Choroid plexus epithelial cell (primary cell): ENCODE data around the gene SLC12A8.

Experiments
- DNase-seq: peaks from one replicate; pipeline ENCODE4 v3.0.0-alpha.2; 2010; ENCODE audit warnings: low read depth
- H3K4me3 ChIP-seq: 2 replicates; pipeline ENCODE4 v1.5.1; 2011; ENCODE audit warnings: low read depth, mild to moderate bottlenecking, control low read depth, low read length, moderate library complexity
- CTCF ChIP-seq: conservative IDR thresholded peaks from 2 replicates; pipeline ENCODE4 v1.5.1; 2011; ENCODE audit warnings: low read depth, mild to moderate bottlenecking, control low read depth, inconsistent platforms, low read length, moderate library complexity

The SLC12A8 gene

GRCh38 chr3:125050488-125051090 lies 162.0 kb downstream of the SLC12A8 start:
- TF ChIP-seq CTCF = peak; percentile 25
- H3K4me3 ChIP-seq = no peak overlapping the region
- no peak for DNase-seq

GRCh38 chr3:125048282-125048681 lies 164.3 kb downstream of the SLC12A8 start:
- no peak for DNase-seq
- TF ChIP-seq CTCF = no peak
- no peak overlapping the region for H3K4me3 ChIP-seq

GRCh38 chr3:125045965-125046364 lies 166.6 kb downstream of the SLC12A8 start:
- no peak overlapping the region for H3K4me3 ChIP-seq
- DNase-seq = peak; percentile 86
- TF ChIP-seq CTCF = peak; percentile 66

GRCh38 chr3:125045194-125045593 lies 167.4 kb downstream of the SLC12A8 start:
- TF ChIP-seq CTCF = no peak
- peak; percentile 47 for DNase-seq

GRCh38 chr3:125043599-125044151 lies 168.9 kb downstream of the SLC12A8 start:
- no peak for DNase-seq
- no peak overlapping the region for H3K4me3 ChIP-seq
- TF ChIP-seq CTCF = no peak

More at GRCh38 chr3:125045194-125045593, 167.4 kb downstream of the SLC12A8 start:
- no peak overlapping the region for H3K4me3 ChIP-seq

GRCh38 chr3:125042725-125043406 lies 169.7 kb downstream of the SLC12A8 start:
- DNase-seq = peak; percentile 61
- peak overlapping the region; percentile 24 for H3K4me3 ChIP-seq
- no peak for TF ChIP-seq CTCF
